Measurements from ENCODE around the gene MORN3.
A peak's percentile ranks its signal among the peaks of the same experiment; 100 is the strongest.
"Not testable (repeated sequence)": the region's sequence is repeated elsewhere in the genome, so short reads cannot be mapped to it uniquely, and the experiment has no call there.

The MORN3 gene

DNA sequence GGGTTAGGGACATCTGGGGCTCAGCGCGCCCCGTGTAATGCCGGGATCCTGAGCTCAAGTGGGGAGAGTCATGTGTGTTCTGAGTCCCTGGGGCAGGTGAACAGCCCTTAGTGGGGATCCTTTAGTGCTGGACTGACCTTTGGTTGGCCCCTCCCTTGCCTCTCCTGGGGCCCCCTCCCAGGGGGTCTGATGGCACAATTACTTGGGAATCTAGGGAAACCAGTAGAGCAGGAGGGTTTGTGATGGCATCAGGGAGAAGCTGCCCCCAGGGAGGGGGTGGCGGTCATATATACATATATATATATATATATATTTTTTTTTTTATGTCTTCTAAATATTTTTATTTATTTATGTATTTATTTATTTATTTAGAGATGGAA, at the start of gene MORN3:
TSS of gene MORN3 (minus strand) at position 134 of the 380 bp plus-strand sequence. CDS start 171 bp downstream, outside the sequence.
- DNase-seq = no peak

DNA sequence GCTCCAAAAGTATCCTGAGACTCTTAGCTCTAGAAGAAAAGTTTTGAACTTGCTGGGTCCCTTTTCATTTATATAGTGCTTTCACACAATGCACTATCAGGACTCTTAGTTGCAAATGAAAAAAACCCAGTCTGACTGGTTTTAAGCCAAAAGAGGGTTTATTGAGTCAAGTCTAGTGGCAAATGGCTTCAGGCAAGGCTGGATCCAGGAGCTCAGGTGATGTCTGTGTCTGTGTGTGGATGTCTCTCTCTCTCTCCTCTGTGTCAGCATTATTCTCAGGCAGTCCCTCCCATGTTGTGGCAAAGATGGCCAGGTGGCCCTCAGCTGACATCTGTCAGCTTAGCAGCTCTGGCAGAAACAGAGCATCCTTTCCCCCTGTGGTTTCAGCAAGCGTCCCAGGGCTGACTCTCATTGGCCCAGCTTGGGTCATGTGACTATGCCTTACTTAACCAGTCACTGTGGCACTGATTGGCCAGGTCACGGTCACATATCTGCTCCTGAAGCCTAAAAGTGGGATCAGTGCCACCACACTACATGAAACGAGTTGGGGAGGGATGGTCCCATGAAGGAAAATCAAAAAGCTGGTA, 49.3 kb upstream of the MORN3 start:
- DNase-seq = no peak

- no peak for DNase-seq
Measured at GRCh38 chr12:121717041-121717699, 47.7 kb upstream of the MORN3 start.

DNA sequence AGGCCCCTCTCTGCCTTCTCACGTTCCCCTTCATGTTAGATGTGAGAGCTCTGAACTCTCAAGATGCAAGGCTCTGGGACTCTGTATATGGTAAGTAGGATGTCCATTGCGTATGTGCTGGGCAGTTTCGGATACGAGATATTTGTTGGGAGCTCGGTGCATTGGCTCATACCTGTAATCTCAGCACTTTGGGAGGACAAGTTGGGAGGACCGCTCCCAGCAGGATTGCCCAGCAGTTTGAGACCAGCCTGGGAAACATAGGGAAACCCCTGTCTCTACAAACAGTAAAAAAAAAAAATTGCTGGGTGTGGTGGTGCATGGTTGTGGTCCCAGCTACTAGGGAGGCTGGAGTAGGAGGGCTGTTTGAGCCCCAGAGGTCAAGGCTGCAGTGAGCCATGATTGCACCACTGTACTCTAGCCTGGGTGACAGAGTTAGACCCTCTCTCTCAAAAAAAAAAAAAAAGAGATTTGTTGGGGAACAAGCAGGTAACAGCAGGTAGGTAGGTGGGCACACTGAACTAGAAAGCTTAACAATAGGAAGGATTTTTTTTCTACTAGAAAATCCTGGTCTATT, 46.5 kb upstream of the MORN3 start:
- DNase-seq = no peak

DNA sequence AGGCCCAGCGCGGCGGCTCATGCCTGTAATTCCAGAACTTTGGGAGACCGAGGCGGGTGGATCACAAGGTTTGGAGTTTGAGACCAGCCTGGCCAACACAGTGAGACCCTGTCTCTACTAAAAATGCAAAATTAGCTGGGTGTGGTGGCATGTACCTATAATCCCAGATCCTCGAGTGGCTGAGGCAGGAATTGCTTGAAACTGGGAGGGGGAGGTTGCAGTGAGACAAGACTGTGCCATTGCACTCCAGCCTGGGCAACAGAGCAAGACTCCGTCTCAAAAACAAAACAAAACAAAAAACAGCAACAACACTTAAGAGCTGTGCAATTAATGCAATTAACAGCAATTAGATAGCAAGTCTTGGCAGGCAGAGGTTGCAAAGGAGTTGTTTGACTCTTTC, 45.6 kb upstream of the MORN3 start:
- DNase-seq = not testable (repeated sequence)

DNA sequence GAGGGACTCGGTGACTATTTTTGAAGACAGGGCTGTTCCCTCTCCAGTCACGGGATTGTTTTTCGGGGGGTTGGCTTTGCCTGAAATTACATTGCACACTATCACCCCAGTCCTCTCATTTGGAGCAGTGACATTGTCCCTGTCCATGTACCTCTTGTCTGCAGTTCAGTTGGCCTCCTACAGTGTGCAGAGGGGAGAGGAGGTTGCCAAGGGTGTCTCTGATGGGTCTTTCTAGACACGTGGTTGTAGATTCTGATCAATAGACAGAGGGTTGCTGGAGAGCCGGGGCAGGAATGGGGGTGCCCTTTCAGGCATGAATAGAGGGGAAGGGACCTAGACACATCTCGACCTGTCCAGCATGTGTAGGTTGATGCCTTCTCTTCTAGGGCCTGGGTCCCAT, 44.3 kb upstream of the MORN3 start:
- peak; percentile 11 for DNase-seq

DNA sequence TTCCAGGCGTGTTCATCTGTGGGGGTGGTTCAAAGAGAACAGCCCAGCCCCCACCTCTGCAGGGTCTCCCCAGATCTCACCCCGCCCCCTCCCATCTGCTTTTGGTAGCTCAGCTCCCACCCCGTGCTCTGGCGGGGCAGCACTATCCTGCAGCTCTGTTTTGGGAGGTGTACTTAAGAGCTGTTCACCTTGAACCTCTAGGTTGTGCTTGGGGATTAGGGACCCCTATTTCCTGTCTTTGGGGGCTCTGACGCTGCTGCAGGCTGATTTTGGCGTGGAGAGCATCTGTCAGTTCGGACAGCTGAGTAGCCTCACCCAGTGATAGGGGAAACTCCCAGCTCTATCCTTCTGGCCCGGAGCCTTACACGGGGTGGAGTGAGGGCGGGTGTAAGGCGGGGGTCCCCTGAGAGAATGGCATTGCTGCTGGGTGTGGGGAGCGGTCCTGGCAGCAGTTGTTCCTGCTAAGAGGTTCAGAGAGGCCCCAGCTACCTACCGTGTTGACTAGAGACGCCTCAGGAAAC, 43.9 kb upstream of the MORN3 start:
- DNase-seq = peak; percentile 27

DNA sequence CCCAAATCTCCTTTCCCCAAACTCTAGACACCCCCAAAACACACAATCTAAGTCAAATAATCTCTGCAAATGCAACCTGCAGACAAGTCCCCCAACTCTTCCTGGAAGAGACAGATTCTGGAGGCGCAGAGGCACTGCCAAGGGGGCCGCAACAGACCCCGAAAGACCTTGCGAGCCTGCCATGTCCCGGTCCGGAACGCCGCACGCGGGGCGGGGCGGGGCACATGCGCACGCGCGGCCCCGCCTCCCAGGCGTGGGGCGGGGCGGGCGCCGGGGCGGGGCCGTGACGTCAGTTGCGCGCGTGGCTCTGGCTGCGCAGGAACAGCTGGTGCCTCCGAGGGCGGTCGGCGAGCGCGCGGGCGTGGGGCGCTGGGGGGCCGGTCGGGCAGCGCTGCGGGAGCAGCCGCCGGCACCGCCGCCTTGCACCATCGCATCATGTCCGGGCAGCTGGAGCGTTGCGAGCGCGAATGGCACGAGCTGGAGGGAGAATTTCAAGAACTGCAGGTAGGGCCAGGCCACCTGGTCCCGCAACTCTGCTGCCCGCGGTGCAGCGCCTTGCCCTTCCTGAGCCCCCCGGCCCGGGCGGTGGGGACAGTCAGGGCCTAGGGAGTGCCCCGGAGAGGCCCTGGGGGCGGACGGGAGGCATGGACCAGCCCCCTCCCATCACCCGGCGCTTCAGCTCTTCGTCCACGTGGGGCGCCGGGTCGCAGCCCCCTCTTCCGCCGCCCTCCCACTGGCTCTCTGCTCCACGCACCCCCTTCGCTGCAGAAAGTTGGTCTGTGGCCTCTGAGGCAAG, 43.2 kb upstream of the MORN3 start, which contains the start of gene TMEM120B:
TSS of gene TMEM120B (plus strand) at position 292 of the 796 bp plus-strand sequence. CDS start at position 436, 144 bp downstream.
- peak; percentile 80 for DNase-seq

DNA sequence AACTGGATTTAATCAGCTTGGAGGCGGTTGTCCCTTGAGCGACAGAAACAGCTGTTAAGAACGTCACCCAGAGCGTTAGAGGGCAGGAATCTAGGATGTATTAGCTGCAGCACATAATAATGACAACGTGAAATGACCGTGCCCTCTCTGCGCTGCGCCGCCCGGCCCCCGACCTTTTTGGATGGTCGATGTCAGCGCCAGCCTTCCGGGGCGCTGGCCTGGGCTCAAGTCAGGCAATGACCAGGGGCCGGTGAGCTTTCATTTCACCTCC, 42.7 kb upstream of the MORN3 start:
- peak; percentile 80 for DNase-seq

- no peak for DNase-seq
Measured at GRCh38 chr12:121711361-121712189, 42.1 kb upstream of the MORN3 start.

DNA sequence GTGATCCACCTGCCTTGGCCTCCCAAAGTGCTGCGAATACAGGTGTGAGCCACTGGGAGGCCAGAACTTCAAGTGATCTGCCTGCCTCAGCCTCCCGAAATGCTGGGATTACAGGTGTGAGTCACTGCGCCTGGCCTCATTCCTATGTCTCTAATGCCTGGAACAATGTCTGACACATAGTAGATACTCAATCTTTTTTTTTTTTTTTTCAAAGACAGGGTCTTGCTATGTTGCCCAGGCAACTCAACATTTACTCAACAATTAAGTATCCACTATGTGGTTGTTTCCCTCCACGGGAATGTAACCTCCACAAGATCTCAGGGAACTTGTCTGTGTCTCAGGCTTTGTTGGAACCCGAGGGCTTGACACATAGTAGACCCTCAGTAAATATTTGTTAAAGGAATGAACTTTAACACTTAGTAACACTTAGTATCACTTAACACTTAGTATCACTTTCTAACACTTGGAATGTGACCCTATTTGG, 40.1 kb upstream of the MORN3 start:
- DNase-seq = no peak

DNA sequence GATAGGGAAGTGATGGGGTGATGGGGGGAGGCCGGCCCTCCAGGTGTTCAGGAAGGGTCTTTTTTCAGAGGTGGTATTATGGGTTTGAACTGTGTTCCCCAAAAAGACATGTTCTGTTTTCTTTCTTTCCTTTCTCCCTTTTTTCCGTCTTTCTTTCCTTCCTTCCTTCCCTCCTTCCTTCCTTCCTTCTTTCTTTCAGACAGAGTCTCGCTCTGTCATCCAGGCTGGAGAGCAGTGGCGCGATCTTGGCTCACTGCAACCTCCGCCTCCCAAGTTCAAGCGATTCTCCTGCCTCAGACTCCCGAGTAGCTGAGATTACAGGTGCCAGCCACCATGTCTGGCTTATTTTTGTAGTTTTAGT, 39.6 kb upstream of the MORN3 start:
- not testable (repeated sequence) for DNase-seq

DNA sequence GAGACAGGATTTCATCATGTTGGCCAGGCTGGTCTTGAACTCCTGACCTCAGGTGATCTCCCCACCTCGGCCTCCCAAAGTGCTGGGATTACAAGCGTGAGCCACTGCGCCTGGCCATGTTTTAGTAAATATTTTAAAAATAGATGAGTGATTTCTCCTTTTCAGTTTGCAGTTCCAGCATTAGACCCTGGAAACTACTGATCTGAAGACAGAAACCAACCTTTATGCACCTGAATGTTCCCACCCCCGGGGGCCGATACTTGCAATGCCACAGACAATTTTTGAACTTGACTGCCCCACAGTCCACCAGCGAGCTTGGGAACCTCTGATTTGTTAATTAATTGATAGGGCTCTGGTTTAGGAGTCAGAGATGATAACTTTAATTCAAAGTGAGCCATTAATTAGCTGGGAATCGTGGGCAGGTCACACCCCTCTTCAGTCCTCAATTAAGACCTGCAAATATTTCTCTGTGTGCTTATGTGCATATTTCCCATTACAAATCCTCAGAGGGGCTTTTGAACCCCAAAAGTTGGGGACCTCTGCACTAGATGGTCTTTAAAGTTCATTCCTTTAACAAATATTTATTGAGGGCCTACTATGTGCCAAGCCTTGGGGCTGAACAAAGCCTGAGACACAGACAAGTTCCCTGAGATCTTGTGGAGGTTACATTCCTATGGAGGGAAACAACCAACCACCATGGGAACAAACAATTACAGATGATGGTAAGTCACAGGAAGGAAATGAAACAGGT, 39.0 kb upstream of the MORN3 start:
- no peak for DNase-seq

DNA sequence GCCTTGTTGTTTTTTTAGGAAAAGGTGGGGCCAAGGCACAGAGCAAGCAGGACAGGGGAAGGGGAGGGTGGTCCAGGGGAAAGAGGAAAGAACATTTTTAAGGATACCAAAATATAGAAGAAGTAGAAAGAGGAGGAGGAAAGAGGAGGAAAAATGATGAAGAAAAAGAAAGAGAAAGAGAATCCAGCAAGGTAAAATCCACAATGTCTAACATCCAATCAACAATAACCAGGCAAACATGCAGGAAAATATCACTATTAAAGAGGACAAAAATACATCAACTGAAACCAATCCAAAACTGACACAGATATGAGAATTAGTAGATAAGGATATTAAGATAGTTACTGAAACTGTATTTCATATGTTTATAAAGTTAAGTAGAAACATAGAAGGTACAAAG, 36.1 kb upstream of the MORN3 start:
- DNase-seq = no peak

DNA sequence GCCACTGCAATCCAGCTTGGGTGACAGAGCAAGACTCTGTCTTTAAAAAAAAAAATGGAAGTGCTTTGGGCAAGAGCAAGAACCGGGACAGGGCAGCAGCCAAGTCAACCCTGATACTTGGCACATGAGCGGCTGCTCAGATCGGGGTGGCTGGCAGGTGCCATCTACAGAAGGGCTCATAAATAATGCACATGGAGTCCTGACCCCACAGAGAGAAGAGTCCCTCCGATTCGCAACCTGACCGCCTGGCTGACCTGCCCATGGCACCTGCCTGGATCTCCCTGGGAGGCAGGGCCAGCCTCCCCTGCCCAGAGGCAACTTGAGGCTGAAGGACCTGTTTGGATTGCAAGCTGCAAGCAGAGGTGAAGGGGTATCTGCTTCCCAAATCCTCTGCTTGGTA, 33.5 kb upstream of the MORN3 start:
- no peak for DNase-seq

GRCh38 chr12:121701667-121702277, 32.3 kb upstream of the MORN3 start:
- DNase-seq = no peak

GRCh38 chr12:121697861-121698260, 28.4 kb upstream of the MORN3 start:
- not testable (repeated sequence) for DNase-seq

DNA sequence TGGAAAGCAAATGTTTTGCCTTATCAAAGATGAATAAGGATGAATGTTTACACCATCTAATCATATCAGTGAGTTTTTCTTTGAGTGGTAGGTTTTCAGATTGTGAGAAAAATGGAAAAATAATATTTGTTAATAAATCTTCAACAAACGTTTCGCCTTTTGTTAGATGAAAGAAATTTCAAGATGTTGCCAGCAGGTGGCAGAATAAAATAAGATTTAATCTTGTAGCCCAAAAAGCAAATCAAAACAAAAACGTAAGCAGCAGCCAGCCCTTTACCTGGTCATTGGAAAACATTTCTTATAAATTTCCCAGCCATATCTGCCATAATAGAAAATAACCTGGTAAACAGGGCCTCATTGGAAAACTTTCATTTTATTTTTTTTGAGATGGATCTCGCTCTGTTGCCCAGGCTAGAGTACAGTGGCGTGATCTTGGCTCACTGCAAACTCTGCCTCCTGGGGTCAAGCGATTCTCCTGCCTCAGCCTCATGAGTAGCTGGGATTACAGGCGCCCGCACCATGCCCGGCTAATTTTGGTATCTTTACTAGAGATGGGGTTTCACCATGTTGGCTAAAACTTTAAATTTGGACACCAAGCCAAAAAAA, 27.7 kb upstream of the MORN3 start:
- DNase-seq = peak; percentile 71

- DNase-seq = no peak
Measured at GRCh38 chr12:121693155-121693687, 23.8 kb upstream of the MORN3 start.

DNA sequence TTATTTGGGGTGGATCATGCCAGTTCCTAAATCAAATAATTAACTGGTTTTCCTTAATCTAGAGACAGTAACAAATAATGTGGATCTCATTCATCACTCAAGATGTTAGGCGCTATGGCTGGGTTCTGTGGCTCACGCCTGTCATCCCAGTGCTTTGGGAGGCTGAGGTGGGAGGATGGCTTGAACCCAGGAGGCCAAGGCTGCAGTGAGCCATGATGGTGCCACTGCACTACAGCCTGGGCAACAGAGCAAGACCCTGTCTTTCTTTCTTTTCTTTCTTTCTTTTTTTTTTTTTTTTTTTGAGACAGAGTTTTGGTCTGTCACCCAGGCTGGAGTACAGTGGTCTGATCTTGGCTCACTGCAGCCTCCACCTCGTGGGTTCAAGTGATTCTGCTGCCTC, 23.3 kb upstream of the MORN3 start:
- DNase-seq = not testable (repeated sequence)

DNA sequence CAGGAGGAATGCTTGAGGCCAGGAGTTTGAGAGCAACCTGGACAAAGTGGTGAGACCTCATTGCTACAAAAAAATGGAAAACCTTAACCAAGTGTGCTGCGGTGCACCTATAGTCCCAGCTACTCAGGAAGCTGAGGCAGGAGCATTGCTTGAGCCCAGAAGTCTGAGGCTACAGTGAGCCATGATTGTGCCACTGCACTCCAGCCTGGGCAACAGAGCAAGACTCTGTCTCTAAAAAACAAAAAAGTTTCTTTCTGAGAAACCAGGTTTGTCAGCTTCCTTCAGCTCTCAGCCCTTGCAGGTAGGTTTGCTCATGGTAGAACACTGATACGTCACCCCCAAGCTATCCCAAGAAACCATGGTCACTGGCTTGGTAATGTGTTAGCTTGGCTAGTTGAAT, 20.0 kb upstream of the MORN3 start:
- no peak for DNase-seq

Data from retina (tissue), 1 donor.